Endothelial cell of umbilical vein (primary cell): ENCODE measurements around the gene COQ2. TPM values are rescaled to one million over a fixed set of nuclear protein-coding genes. Genes with fewer than 3 reads are reported as not detected.

ENCODE experiments used
- BruUV-seq: library from RNA; stranded (reverse); fragments of 400-500 nt; replicated peaks from 2 replicates; lab custom pipeline; 2021; lab: Mats Ljungman, UMichigan
- CTCF ChIA-PET: fragments of 300-600, 350-600 bp; sonication (Branson Sonifier 250); formaldehyde crosslinking; loops from one replicate; lab custom pipeline; 2021; ENCODE audit warnings: antibody characterized with exemption, inconsistent platforms; lab: Charles Lee
- POLR2A ChIA-PET: fragments of 300-600, 350-600 bp; sonication (Branson Sonifier 250); formaldehyde crosslinking; loops from one replicate; lab custom pipeline; 2021; ENCODE audit warnings: antibody characterized with exemption, inconsistent platforms; lab: Charles Lee
- DNase-seq: peaks from one replicate; pipeline ENCODE4 v3.0.0-alpha.2; 2011; ENCODE audit warnings: low read depth, low spot score
- FAIRE-seq: peaks from 2 replicates; lab custom pipeline; 2011; peaks lifted over from hg19 to GRCh38; lab: Jason Lieb, UNC
- H2AFZ ChIP-seq: 2 replicates; pipeline ENCODE4 v1.6.0; 2012; ENCODE audit warnings: low read depth, low read length, control low read depth, inconsistent platforms
- H3K27ac ChIP-seq: 2 replicates; pipeline ENCODE4 v1.5.1; 2011; ENCODE audit warnings: low read depth, mild to moderate bottlenecking, control low read depth, low read length, moderate library complexity; ENCODE audit not compliant: insufficient read depth
- H3K27me3 ChIP-seq, 2 experiments: 2 replicates each; pipeline versions ENCODE4 v1.6.0 to v1.6.1; 2011; ENCODE audit warnings: low read length in 2 of 2, mixed read lengths in 1 of 2; ENCODE audit not compliant: control insufficient read depth in 2 of 2, insufficient read depth in 2 of 2
- H3K36me3 ChIP-seq, 2 experiments: 2 replicates in 1 of 2; 3 replicates in 1 of 2; pipeline ENCODE4 v1.5.1; 2011; ENCODE audit warnings: low read length in 2 of 2, mild to moderate bottlenecking in 1 of 2, moderate library complexity in 1 of 2; ENCODE audit not compliant: control insufficient read depth in 2 of 2, insufficient read depth in 2 of 2; ENCODE audit errors: extremely low read depth in 1 of 2
- H3K4me1 ChIP-seq: 3 replicates; pipeline ENCODE4 v1.5.1; 2011; ENCODE audit warnings: mild to moderate bottlenecking, low read length; ENCODE audit not compliant: control insufficient read depth, insufficient read depth; ENCODE audit errors: extremely low read depth
- H3K4me2 ChIP-seq: 2 replicates; pipeline ENCODE4 v1.6.1; 2011; ENCODE audit warnings: low read length, control low read depth, mixed read lengths; ENCODE audit not compliant: insufficient read depth
- H3K4me3 ChIP-seq, 3 experiments: fragments of 200-600 bp in 1 of 3; sonication (generic), shearing (Covaris generic) in 1 of 3; replicated peaks in 1 of 3; 2 replicates each; pipeline ENCODE4 v1.5.1; 2011 to 2016; ENCODE audit warnings: control low read depth in 3 of 3, low read length in 3 of 3, mild to moderate bottlenecking in 2 of 3, inconsistent platforms in 1 of 3, low read depth in 1 of 3, moderate library complexity in 1 of 3; ENCODE audit not compliant: insufficient read depth in 1 of 3
- H3K79me2 ChIP-seq: 2 replicates; pipeline ENCODE4 v1.6.0; 2012; ENCODE audit warnings: low read length, inconsistent platforms; ENCODE audit not compliant: control insufficient read depth, insufficient read depth
- H3K9ac ChIP-seq: replicated peaks from 2 replicates; pipeline ENCODE3; 2011; ENCODE audit warnings: low read length, control low read depth; ENCODE audit not compliant: insufficient read depth; ENCODE audit errors: extremely low read depth
- H3K9me1 ChIP-seq: replicated peaks from 3 replicates; pipeline ENCODE4 v1.6.0; 2011; ENCODE audit warnings: mild to moderate bottlenecking, low read length; ENCODE audit not compliant: control insufficient read depth, insufficient read depth; ENCODE audit errors: extremely low read depth
- H3K9me3 ChIP-seq: replicated peaks from 2 replicates; pipeline ENCODE4 v1.5.1; 2012; ENCODE audit warnings: low read length, inconsistent platforms; ENCODE audit not compliant: control insufficient read depth, insufficient read depth
- H4K20me1 ChIP-seq: replicated peaks from 2 replicates; pipeline ENCODE3; 2011; ENCODE audit warnings: mild to moderate bottlenecking, low read length; ENCODE audit not compliant: control insufficient read depth, insufficient read depth; ENCODE audit errors: extremely low read depth
- CTCF ChIP-seq, 2 donors: IDR thresholded peaks; 1 replicate in 1 of 2; 2 replicates in 1 of 2; pipeline ENCODE4 v1.5.1; 2011; ENCODE audit warnings: low read length in 2 of 2, mild to moderate bottlenecking in 2 of 2, moderate library complexity in 2 of 2, control low read depth in 1 of 2, inconsistent platforms in 1 of 2, low read depth in 1 of 2; ENCODE audit not compliant: insufficient read depth in 1 of 2; ENCODE audit errors: extremely low read depth in 1 of 2
- EZH2 ChIP-seq: IDR thresholded peaks from 2 replicates; pipeline ENCODE4 v1.6.1; 2012; ENCODE audit warnings: borderline replicate concordance, low read depth, mild to moderate bottlenecking, moderate library complexity, low read length, inconsistent platforms; ENCODE audit not compliant: severe bottlenecking
- FOS ChIP-seq: IDR thresholded peaks from 2 replicates; pipeline ENCODE4 v1.6.1; 2011; ENCODE audit warnings: mild to moderate bottlenecking, low read length, moderate library complexity, borderline replicate concordance; ENCODE audit not compliant: insufficient read depth
- GATA2 ChIP-seq: IDR thresholded peaks from 2 replicates; pipeline ENCODE4 v1.7.0; 2011; ENCODE audit warnings: low read depth, mild to moderate bottlenecking, moderate library complexity, mixed read lengths, low read length; ENCODE audit not compliant: insufficient read length, insufficient read depth
- JUN ChIP-seq: IDR thresholded peaks from 2 replicates; pipeline ENCODE4 v1.6.1; 2011; ENCODE audit warnings: borderline replicate concordance, low read depth; ENCODE audit not compliant: insufficient read length, insufficient read depth
- MYC ChIP-seq: IDR thresholded peaks from one replicate; pipeline ENCODE4 v1.6.1; 2011; ENCODE audit warnings: mild to moderate bottlenecking, low read depth, low read length
- POLR2A ChIP-seq: IDR thresholded peaks from 2 replicates; pipeline ENCODE4 v1.6.1; 2012; ENCODE audit warnings: low read depth, mild to moderate bottlenecking, control low read depth, low read length
- POLR2AphosphoS5 ChIP-seq: IDR thresholded peaks from 2 replicates; pipeline ENCODE4 v1.6.1; 2012; ENCODE audit warnings: low read depth, mild to moderate bottlenecking, control low read depth, low read length, moderate library complexity; ENCODE audit not compliant: insufficient read depth
- dilution Hi-C: fragments of 300-500 bp; cut with MboI; formaldehyde crosslinking; loops from one replicate; pipeline ENCODE4 v1.15.0; 2019; ENCODE audit warnings: low sequenced_read_pairs; ENCODE audit not compliant: extremely low pct_ligation_motif_present
- intact Hi-C: fragments of 100-400 bp; cut with micrococcal nuclease; formaldehyde crosslinking; loops from one replicate; pipeline ENCODE4 v1.10.0; 2022
- polyA plus RNA-seq, 4 experiments: library from polyadenylated mRNA; depleted of rRNA in 3 of 4; stranded (reverse) in 3 of 4; unstranded in 1 of 4; fragments of >200 nt; gene quantifications; 2 replicates each; pipeline versions ENCODE4 v1.2.1 to v1.2.3, GENCODE V29; 2011 to 2012; ENCODE audit warnings: missing spikeins in 1 of 4
- total RNA-seq: library from RNA; stranded (reverse); gene quantifications from 2 replicates; pipeline ENCODE4 v1.2.3, GENCODE V29; 2021
- TF ChIP-seq, protein P1 (sequence below): IDR thresholded peaks from 2 replicates; pipeline ENCODE4 v1.6.1; 2011; ENCODE audit not compliant: insufficient read depth, insufficient read length

The COQ2 gene
- total and polyA plus RNA-seq, 2 donors (not counting 3 experiments of a cell fraction or from before 2014, with no cell fraction given), result 25.5 to 28.0 TPM

GRCh38 chr4:83272900-83273299 is 11.7 kb downstream of the COQ2 start:
- H3K4me3 ChIP-seq, result no peak overlapping the region
- CTCF ChIA-PET, result interaction anchor here (0.8 to 3.4 kb wide), 6 partner anchors 9 to 218 kb away, joined by 3 to 18 read pairs (median 6); no protein-coding TSS in a partner anchor

More at GRCh38 chr4:83272900-83273299, 11.7 kb downstream of the COQ2 start:
- no peaks in the 10 kb centered on the region for H3K9me3 ChIP-seq
- H3K9ac ChIP-seq, result no peak overlapping the region
- intact Hi-C loops, result no loop called here
- no TSS peak for BruUV-seq
- H3K79me2 ChIP-seq, result no peaks in the 10 kb centered on the region
- no peak overlapping the region for H3K4me2 ChIP-seq
- FAIRE-seq, result no peak
- no peaks in the 10 kb centered on the region for H3K9me1 ChIP-seq
- TF ChIP-seq GATA2 (no peak), POLR2A (no peak), POLR2AphosphoS5 (no peak), MYC (no peak), EZH2 (no peak), FOS (no peak), JUN (no peak), CTCF (IDR thresholded peaks at IDR 0.05; ENCODE audit: extremely low read depth in 1 of 2, insufficient read depth in 1 of 2, low read depth in 1 of 2, low read length in 2 of 2) (no peak)
- TF ChIP-seq, protein P1, sequence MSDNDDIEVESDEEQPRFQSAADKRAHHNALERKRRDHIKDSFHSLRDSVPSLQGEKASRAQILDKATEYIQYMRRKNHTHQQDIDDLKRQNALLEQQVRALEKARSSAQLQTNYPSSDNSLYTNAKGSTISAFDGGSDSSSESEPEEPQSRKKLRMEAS, result no peak
- H2AFZ ChIP-seq, result no peak overlapping the region
- POLR2A ChIA-PET, result no interaction called here
- no peaks in the 10 kb centered on the region for H4K20me1 ChIP-seq
- no peak for DNase-seq
- H3K4me1 ChIP-seq, result no peaks in the 10 kb centered on the region
- peaks cover 0 to 6% of the 10 kb centered on the region in 2 experiments for H3K36me3 ChIP-seq
- H3K27ac ChIP-seq, result no peak overlapping the region
- H3K27me3 ChIP-seq, result no peaks in the 10 kb centered on the region
- dilution Hi-C loops, result no loop called here
